Smooth muscle cell of the brain vasculature (primary cell): ENCODE measurements around the gene C1orf56.
A peak's percentile ranks its signal among the peaks of the same experiment; 100 is the strongest.

Source experiments
- DNase-seq: peaks from one replicate; pipeline ENCODE4 v3.0.0-alpha.2; 2012; ENCODE audit warnings: low read depth, low spot score

C1orf56 gene, protein sequence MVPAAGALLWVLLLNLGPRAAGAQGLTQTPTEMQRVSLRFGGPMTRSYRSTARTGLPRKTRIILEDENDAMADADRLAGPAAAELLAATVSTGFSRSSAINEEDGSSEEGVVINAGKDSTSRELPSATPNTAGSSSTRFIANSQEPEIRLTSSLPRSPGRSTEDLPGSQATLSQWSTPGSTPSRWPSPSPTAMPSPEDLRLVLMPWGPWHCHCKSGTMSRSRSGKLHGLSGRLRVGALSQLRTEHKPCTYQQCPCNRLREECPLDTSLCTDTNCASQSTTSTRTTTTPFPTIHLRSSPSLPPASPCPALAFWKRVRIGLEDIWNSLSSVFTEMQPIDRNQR

DNA sequence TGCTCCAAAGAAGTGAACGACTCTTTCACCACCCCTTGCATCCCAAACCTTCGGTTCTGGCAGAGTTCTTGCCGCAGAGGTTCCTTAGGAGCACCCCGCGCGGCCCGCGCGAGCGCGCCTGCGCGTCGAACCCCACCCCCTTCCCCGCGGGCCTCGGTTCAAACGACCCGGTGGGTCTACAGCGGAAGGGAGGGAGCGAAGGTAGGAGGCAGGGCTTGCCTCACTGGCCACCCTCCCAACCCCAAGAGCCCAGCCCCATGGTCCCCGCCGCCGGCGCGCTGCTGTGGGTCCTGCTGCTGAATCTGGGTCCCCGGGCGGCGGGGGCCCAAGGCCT is at the start of gene C1orf56:
TSS of gene C1orf56 (plus strand) at position 161 of the 334 bp plus-strand sequence. CDS start at position 258, 97 bp downstream.
- DNase-seq = no peak

DNA sequence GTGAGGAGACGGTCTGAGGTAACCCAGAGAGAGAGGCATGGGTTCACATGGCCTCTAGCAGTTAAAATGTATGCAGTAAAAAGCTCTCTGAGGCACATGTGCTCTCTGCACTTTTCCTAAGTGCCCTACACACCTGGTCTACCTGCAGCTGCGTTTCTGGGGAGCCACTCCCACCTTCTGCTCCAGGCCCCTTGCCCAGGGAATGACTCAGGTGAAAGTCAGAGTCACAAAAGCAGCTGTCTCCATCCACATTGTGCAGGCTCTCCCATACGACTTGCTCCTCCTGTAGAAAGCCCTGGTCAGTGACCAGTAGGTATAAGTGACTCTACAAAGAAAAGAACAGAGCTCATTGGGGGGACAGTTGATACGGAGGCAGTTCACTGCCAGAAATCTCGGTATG is 49.6 kb upstream of the C1orf56 start:
- DNase-seq = no peak

DNA sequence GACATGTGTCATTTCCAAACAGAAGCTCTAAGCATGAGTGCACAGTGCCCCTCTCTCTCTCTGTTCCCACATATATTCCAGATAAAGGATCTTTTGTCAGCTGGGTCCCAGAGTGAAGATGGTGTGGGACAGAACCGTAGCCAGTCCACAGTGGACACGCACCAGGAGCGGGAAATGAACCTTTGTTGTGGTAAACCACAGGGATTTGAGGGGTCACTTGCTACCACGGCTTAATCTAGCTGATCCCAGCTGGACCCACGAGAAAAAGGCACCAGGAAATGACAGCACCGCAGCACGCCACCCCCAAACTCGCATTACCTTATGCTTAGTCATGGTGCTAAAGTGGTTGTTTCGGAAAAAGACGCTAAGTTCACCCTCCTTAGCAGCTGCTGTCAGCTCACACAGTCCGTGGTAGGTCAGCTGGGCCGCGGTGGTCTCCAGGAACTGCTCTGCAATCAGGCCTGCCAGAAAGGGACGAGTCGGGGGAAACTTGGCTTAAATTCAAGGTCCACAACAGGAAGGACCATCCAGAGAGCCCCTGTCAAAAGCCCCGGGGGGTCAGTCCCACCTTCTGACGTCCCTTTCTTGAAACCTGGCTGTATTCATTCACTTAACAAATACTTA is 48.4 kb upstream of the C1orf56 start:
- DNase-seq = no peak

DNA sequence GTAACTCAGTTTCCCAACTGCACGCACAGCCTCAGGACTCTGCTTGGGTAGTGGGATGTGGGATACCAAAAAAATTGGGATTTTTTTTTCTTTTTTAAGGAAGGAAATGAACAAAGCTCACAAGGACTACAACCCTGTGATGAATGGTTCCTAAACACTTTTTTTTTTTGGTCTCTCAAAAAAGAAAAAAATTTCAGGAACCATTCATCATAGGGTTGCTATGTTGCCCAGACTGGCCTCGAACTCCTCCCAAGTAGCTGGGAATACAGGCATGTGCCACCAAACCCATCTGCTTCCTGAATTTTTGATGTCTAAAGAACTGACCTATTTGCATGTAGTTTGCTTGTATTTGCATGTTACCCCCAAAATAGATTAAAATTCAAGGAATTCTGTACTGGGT is 47.6 kb upstream of the C1orf56 start:
- DNase-seq = no peak

DNA sequence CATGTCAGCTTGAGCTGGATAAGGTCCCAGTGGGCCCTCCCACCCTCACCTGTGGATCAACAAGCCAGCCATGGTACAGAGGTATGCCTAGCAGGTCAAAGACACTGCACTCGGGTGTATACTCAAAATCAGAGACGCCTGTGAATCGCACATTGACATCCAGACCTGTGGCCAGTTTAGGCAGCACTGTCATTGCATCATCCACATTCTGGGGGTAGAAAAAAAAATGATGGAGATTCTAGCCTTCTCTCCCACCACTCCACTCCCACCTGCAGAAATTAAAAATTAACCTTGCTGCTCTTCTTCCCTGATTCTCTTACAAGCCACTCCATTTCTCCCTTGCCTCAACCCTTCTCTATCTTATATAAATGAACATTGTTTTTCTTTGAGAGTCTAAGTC is 47.1 kb upstream of the C1orf56 start:
- DNase-seq = no peak

DNA sequence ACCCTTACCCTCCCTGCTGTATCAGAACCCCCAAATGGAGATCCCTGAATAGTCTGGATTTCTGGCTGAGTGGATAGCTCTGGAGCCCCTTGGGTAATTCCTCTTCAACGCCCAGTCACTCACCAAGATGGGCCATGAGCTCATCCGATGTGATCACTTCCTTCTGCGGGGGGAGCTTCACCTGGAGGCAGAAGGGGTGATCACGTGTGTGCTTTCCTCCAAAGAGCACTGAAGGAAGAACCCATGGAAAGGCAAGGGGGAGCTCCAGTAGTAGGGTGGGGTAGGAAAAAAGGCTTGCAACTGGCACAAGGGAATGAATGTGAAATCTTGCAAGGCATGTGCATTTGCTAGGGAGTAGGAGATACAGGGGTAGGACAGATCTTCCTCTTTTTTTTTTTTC is 45.9 kb upstream of the C1orf56 start:
- no peak for DNase-seq

DNA sequence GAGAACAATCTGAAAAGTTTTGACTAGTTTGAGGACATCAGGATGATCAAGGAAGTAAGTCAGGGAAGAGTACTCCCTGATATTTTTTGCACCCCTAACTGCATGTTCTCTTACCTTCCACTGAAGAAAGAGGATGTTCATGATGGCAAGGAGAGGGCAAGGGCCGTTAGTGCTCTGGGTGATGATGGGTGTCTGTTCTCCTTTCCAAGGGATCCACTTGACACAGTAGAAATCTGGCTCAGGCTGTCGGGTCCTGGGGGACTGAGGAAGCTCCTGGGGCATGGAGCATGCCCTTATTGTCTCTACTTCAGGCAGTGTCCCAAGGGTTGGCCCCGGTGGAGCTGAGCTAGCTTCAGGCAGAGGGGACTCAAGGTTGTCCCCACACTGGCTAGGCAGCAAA is 45.5 kb upstream of the C1orf56 start:
- DNase-seq = no peak

DNA sequence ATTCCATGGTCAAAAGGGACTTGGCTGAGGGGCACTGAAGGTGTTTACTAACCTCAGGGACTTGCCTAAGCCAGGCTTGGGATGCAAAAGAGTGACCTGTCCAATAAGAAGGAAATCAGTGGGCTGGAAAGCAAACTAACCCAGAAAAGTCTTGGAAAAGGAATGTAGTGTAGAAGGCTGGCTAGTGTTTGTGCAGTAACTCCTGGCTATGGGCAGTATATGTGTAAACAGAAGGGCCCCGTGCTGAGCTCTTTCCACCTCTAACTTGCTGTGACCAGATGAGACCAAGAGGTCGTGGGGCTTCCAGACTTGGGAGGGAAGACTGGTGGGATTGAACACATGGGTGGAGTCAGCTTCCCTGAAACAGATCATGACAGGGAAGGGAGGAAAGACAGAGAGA is 44.9 kb upstream of the C1orf56 start:
- DNase-seq = no peak

DNA sequence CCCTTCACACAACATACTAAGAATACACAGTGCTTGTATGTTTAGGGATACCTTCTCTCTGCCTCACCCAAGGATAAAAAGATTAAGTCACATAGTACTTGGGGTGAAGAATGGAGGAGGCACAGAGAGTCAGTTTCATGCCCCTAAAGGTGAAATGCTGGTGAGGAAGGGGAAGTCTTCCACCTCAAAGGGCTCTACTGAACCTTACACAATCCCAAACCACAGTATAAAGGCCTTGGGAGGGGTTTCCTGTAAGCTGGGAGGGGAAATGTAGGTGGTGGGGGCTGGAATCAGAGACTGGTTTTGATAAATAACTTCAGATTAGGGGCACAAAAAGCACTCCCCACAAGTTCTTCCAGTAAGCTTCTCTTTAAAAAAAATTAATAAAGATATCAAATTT is 44.4 kb upstream of the C1orf56 start:
- no peak for DNase-seq

DNA sequence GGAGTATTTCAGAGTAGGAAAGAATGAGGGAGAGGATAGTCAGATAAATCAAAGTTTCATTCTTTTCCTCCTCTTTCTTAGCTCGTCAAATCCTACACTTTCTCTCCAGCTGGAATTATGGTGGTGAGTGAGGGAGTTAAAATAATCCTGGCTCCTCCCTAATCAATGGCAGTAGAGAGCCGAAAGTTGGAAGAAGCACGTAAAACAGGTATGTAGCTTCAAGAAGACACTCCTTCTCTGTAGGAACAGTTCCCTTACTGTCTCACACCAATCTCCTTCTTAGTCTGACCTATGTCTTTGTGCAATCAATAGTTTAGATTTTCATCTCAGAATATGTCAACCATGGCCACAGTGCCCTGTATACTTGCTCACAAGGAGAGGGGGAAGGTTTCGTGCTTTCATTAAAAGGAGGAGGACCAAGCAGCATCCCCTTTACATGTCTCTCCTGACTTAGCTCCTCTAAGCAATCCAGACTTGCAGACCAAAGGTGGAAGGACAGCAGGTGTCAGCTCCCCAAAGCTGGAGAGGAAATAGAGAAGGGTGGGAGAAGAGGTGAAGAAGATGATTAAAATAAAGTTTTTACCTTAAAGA is 41.7 kb upstream of the C1orf56 start:
- no peak for DNase-seq

DNA sequence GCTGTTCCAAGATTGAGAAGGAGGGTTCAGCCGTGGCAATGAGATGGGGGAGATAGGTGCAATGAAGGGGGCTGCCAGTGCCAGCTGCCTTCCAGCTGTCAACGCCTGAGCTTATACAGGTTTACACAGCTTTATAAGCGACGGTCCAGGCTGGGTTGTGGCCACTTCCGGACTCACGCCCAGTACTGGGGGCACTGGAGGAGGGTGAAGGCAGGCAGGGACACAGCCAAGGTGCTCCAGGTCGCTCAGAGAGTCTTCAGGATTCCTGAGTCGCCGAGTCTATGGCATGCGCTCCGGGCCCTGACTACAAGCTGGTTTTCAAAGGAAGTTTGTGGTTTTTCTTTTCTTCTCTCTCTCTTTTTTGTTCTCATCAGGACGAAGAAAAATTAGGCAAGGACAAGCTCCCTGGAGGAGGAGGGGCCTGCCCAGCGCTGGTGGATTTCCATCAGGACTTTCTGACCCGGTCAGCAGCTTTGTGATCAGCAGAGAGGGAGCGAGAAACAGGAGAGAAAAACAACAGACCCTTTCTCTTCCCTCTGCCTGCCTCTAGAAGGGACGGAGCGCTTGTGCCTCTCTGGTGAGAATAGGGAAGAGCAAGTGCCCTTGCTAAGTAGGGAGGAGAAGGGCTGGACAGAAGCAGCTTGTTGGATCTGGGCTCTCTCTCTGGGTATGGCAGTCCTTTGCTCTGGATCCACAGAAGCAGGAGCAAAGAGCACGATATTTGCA is 41.1 kb upstream of the C1orf56 start, which contains the start of gene MINDY1:
TSS of gene MINDY1 (minus strand) at position 576 of the 726 bp plus-strand sequence. CDS start 4,285 bp downstream, outside the sequence.
- peak; percentile 62 for DNase-seq

DNA sequence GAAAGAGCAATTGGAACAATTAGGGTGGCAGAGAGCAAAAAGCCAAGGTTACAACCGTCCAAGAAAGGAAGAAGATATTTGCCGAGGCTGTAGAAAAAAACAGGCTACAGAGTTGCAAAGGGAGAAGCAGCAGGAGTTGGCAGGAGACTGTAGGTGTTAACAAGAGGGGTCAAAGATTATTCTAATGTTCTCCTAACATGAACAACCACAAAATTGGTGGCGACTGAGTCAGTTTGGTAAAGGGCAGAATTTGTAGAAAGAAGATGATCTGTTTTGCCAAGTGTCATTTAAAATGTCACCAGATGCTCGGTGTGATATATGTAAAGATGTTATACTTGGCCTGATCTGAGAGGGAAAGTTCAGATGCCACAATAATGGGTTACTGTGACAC is 39.7 kb upstream of the C1orf56 start:
- no peak for DNase-seq

DNA sequence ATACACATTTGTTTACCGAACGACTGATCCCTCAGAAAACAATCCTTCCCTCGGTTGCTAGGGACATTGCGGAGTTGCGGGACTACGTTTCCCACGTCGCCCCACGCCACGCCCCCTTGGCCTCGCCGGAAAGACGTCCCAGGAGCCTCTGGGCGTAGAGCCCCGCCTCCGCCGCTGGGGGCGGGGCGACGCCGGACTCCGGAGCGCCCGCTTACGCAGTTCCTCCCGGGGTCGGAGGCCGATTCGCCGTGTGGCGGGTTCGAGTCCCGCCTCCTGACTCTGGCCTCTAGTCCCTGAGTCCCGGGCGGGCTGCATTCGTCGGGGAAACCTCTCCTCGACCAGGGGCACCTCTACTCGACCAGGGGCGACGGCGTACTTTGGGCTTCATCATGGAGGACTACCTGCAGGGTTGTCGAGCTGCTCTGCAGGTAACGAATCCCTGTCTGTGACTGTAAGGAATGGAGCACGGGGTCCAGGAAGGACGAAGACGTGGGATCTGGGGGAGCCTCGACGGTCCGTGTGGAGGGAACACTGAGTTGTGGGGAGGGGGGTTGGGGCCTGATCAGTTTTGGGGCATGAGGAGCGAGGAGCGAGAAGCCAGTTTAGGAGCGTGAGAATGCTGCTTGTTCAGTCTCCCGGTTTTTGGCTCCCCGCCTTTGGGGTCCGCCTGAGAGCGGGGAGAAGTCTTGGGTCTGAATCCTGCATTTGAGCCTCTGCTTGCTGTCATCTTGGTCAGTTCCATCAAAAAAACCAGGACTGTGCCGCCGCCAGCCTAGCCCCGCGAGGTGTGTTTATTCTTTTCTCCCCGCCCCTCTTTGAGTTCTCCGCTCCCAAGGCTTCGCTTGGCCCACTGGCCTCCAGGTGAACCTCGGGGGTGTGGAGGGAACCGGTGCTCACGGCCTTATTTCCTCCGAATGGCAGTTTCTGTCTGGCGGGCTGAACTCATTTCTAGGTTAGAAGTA is 39.0 kb upstream of the C1orf56 start, which contains the start of gene PRUNE1:
TSS of gene PRUNE1 (plus strand) at position 206 of the 962 bp plus-strand sequence. CDS start at position 390, 184 bp downstream.
- peak; percentile 92 for DNase-seq

DNA sequence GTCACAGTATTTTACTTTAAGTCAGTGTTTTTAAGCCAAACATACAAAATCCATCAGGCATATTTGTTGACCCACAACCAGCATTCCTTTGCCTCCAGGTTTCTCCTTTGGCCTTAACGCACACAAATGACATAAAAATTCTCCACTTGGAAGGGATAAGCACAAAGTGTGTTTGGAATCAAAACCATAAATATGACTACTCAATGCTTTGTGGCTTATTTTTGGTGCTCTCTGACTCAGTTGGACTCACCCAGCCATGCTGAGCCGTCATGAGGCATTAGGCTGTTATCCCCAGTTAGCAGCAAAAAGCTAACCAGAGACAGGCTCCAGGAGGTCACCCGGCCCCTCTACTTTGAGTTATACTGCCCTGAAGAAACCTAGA is 38.4 kb upstream of the C1orf56 start:
- DNase-seq = no peak

DNA sequence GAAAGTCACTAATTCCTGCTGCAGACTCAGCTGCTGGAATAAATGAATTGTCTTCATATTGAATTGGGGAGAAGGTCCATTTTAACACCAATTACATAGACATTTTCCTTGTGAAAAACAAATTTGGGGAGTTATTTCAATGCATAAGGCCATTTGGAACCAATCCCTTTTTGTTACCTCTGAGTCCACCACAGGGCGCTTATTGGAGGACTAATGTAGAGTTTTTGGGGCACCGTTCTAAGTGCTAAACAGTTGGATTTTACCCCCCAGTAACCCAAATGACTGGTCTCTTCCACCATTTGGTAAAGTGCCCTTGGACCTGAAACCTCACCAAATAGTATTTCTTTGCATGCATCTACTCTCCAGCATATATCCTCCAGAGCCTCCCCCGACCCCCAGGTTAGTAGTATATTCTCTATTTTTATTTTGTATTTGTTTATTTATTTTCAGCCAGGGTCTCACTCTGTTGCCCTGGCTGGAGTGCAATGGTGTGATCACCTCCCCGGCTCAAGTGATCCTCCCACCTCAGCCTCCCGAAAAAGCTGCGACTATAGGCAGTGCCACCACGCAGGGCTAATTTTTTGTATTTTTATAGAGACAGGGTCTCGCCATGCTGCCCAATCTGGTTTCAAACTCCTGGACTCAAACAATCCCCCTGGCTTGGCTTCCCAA is 37.7 kb upstream of the C1orf56 start:
- DNase-seq = no peak

DNA sequence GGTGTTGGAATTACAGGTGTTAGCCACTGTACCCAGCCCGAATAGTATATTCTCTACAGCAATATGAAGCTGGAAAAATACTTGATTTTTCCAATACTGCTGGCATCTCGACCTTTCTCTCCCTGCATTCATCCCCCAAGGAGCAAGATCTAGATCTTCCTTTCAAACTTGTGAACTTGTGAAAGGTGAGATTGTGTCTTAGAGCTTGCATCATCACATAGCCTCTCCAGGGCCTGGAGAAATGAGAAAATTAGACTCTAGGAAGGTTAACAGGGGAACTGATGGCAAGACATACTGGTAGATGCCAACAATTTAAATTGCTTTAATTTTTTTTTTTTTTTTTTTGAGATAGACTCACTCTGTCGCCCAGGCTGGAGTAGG is 37.2 kb upstream of the C1orf56 start:
- no peak for DNase-seq

DNA sequence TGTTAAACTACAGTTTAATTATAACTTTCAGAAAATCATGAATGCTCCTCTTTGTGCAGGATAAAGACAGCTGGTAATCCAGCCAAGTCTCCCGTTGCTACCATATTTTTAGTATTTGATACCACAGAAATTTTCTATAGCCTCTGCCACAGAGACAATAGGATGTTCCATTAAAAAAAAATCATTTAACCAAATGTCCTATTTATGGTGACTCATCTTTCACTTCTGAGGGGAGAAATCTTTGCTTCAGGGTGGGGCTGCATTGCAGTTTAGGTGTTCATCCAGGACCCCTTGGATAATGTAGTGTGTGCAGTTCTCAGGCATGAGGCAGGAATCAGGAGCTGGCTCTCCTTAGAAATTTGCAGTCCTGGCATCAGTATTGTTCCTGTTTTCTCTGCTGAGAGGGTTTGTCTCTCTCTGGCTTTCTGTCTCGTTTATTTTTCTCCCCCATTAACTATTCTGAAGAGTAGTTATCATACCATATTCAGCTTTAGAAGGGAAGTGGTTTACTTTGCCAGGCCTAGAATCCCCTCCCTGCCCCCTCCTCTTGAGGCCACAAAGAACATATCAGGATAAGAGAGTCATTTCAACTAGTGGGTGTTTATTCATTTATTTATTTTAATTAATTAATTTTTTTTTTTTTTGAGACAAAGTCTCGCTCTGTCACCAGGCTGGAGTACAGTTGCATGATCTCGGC is 36.2 kb upstream of the C1orf56 start:
- no peak for DNase-seq

DNA sequence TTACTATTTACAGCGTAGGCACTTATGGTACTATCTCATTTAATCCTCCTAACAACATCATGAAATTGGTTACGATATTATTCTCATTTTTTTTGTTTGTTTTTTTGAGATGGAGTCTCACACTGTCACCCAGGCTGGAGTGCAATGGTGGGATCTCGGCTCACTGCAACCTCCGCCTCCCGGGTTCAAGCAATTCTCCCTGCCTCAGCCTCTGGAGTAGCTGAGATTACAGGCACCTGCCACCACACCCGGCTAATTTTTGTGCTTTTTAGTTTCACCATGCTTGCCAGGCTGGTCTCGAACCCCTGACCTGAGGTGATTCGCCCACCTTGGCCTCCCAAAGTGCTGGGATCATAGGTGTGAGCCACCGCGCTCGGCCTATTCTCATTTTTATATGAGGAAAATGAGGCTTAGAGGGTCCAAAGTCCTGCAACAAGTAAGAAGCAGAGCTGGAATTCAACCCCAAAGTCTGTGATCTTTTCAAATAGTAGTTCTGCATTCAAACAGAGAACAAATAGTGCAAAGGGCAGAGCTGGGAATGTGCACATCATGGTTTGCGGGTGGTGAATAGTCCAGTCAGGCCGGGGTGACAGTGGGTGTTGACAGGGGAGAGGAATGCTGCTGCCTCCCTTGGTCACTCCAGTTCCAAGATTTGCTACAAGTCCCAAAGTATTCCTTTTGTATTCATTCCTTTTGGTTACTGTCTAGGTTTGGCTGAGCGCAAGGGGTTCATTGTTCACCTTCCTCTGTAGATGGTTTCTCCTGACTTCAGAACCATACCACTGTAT is 34.7 kb upstream of the C1orf56 start:
- no peak for DNase-seq

DNA sequence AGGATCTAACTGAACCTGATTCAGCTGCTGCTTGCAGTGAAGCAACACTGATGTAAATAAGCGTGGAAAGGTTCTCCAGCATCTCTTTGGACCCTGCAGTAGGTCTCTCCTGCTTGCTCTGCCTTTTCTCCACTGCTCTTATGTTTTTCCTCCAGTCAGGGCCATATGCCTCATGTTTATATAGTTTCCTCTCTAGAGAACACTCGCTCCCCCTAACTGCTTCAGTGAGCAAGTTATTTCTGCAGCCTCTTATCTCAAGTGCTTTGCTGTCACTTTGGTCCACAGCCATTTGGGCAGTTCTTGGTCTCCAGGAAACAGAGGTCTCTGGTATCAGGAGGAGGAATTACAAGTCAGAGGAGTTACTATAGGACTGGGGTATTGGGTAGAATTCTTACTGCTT is 34.0 kb upstream of the C1orf56 start:
- DNase-seq = no peak
